K562 (cell line): ENCODE results near the gene SNX9.
"Not testable (repeated sequence)": the region's sequence is repeated elsewhere in the genome, so short reads cannot be mapped to it uniquely, and the experiment has no call there.

Experiments used
- CREB1 ChIP-seq, 2 experiments: sonication (generic) in 1 of 2; formaldehyde crosslinking in 1 of 2; IDR thresholded peaks; 2 replicates each; pipeline versions ENCODE4 v1.6.1 to v1.8.0; 2012 to 2022; ENCODE audit warnings: inconsistent platforms in 1 of 2, mild to moderate bottlenecking in 1 of 2, missing genetic modification reagents in 1 of 2, moderate library complexity in 1 of 2
- ILF3 ChIP-seq: fragments of 450-650 bp; IDR thresholded peaks from 2 replicates; pipeline ENCODE4 v1.6.1; 2018; ENCODE audit warnings: antibody characterized with exemption, mild to moderate bottlenecking, moderate library complexity, borderline replicate concordance
- TBL1XR1 ChIP-seq, 2 experiments: IDR thresholded peaks; 2 replicates each; pipeline ENCODE4 v1.6.1; 2012; ENCODE audit warnings: improper control_type of control experiment in 2 of 2, low read length in 2 of 2, mild to moderate bottlenecking in 1 of 2
- ZFX ChIP-seq: sonication (generic); formaldehyde crosslinking; IDR thresholded peaks from 2 replicates; pipeline ENCODE4 v1.8.0; 2022; ENCODE audit warnings: mild to moderate bottlenecking, missing genetic modification reagents, moderate library complexity
- ZNF77 ChIP-seq: fragments of 250-450 bp; sonication (Bioruptor Pico); IDR thresholded peaks from 2 replicates; pipeline ENCODE4 v1.5.0; 2020
- TF ChIP-seq, protein P1 (sequence below): sonication (generic); formaldehyde crosslinking; IDR thresholded peaks from 2 replicates; pipeline ENCODE4 v1.4.0; 2020; ENCODE audit warnings: mild to moderate bottlenecking, missing genetic modification reagents

DNA sequence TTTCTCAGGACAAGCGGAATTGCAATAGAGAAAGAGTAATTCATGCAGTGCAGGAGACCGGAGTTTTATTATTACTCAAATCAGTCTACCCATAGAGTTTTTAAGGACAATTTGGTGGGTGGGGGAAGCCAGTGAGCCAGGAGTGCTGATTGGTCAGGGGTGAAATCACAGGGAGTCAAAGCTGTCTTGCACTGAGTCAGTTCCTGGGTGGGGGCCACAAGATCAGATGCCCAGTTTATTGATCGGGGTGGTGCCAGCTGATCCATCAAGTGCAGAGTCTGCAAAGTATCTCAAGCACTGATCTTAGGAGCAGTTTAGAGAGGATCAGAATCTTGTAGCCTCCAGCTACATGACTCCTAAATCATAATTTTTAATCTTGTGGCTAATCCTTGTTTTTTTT lies 21.1 kb downstream of the SNX9 start:
- not testable (repeated sequence) for TF ChIP-seq ZNF77 (CRISPR knock-in tag); TBL1XR1 (IDR thresholded peaks at IDR 0.05; ENCODE audit: low read length in 2 of 2); ILF3; ZFX (CRISPR knock-in tag); CREB1 (IDR thresholded peaks at IDR 0.05); CREB1 (CRISPR knock-in tag; IDR thresholded peaks at IDR 0.05)
- TF ChIP-seq, protein P1, sequence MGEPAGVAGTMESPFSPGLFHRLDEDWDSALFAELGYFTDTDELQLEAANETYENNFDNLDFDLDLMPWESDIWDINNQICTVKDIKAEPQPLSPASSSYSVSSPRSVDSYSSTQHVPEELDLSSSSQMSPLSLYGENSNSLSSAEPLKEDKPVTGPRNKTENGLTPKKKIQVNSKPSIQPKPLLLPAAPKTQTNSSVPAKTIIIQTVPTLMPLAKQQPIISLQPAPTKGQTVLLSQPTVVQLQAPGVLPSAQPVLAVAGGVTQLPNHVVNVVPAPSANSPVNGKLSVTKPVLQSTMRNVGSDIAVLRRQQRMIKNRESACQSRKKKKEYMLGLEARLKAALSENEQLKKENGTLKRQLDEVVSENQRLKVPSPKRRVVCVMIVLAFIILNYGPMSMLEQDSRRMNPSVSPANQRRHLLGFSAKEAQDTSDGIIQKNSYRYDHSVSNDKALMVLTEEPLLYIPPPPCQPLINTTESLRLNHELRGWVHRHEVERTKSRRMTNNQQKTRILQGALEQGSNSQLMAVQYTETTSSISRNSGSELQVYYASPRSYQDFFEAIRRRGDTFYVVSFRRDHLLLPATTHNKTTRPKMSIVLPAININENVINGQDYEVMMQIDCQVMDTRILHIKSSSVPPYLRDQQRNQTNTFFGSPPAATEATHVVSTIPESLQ (CRISPR knock-in tag) = not testable (repeated sequence)
